ENCODE results near the gene TTC33. TPM values are rescaled to one million over a fixed set of nuclear protein-coding genes. Genes with fewer than 3 reads are reported as not detected.

Gene TTC33
- total RNA-seq, 4 donors from 2014 or later = 11.7 to 22.0 (median 17.7) TPM

- no peak for TF ChIP-seq CTCF (IDR thresholded peaks at IDR 0.05; ENCODE audit: low read depth)
Measured at GRCh38 chr5:40656766-40657165, 99.0 kb downstream of the TTC33 start.

GRCh38 chr5:40655138-40655537, 100.6 kb downstream of the TTC33 start:
- TF ChIP-seq CTCF (IDR thresholded peaks at IDR 0.05; ENCODE audit: low read depth) = no peak

GRCh38 chr5:40654377-40654991, 101.3 kb downstream of the TTC33 start:
- TF ChIP-seq CTCF (IDR thresholded peaks at IDR 0.05; ENCODE audit: low read depth) = no peak

GRCh38 chr5:40653221-40654022, 102.3 kb downstream of the TTC33 start:
- TF ChIP-seq CTCF (IDR thresholded peaks at IDR 0.05; ENCODE audit: low read depth) = no peak

DNA sequence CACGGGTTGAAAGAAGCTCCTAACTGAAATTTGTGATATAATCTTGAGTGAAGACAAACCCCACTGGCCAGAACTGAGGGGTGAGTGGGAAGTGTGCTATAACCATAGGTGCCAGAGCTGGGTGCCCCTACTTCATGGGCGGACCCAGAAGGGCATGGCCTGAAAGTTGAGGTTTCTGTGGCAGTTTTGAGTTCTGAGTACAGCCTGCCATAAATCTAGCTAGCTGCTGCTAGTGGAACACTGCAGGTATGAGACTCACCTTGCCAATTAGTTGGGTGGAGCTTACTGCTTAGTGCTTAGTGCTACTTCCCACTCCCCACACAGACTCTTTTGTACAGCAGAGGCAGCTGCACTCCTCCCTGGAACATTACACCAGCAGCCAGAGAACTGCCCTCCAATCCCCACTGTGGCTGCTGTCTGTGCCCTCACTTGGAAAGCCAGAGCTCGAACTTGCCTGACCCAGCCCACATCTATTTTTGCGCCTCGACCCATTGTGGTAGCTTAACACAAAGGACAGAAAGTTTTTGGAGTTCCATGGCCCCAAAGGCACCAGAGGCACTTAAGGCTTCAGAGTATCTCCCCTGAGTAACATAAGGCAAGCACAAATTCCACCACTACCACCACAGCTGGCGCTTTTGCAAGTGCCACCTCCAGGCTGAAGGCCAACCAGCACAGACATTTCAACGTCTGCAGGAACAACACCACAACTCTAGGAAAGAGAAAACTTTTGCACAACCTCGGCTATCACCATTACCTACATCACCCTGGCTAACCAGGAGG, 103.1 kb downstream of the TTC33 start:
- TF ChIP-seq CTCF (IDR thresholded peaks at IDR 0.05; ENCODE audit: low read depth) = no peak

GRCh38 chr5:40651201-40651600, 104.6 kb downstream of the TTC33 start:
- no peak for TF ChIP-seq CTCF (IDR thresholded peaks at IDR 0.05; ENCODE audit: low read depth)

Measured in subcutaneous adipose tissue (tissue), 4 donors.